Tibial artery (tissue), 4 donors: Measurements from ENCODE around the gene KIF3B.
"Not testable (repeated sequence)": the region's sequence is repeated elsewhere in the genome, so short reads cannot be mapped to it uniquely, and the experiment has no call there.

Source experiments
- DNase-seq, 2 donors: peaks; one replicate each; pipeline ENCODE4 v3.0.0-alpha.2; 2019
- H3K27ac ChIP-seq, 2 donors: fragments of 200-600 bp; sonication (generic) in 1 of 2; 1 replicate in 1 of 2; 2 replicates in 1 of 2; pipeline ENCODE4 v1.5.1; 2018 to 2019; ENCODE audit warnings: mild to moderate bottlenecking in 1 of 2
- H3K27me3 ChIP-seq, 2 donors: fragments of 200-600 bp; sonication (generic) in 1 of 2; one replicate each; pipeline versions ENCODE4 v1.5.1 to v1.6.0; 2016 to 2019
- H3K36me3 ChIP-seq, 3 donors: fragments of 200-600 bp; sonication (generic) in 2 of 3; one replicate each; pipeline ENCODE4 v1.5.1; 2016 to 2019; ENCODE audit warnings: mild to moderate bottlenecking in 2 of 3
- H3K4me1 ChIP-seq, 4 donors: fragments of 200-600 bp; sonication (generic) in 2 of 4; 1 replicate in 3 of 4; 2 replicates in 1 of 4; pipeline ENCODE4 v1.5.1; 2016 to 2019
- H3K4me3 ChIP-seq, 2 donors: fragments of 200-600 bp; sonication (generic) in 1 of 2; 1 replicate in 1 of 2; 2 replicates in 1 of 2; pipeline ENCODE4 v1.5.1; 2018 to 2019; ENCODE audit warnings: mild to moderate bottlenecking in 2 of 2
- H3K9me3 ChIP-seq, 3 donors: fragments of 200-600 bp; sonication (generic) in 1 of 3; one replicate each; pipeline ENCODE4 v1.5.1; 2016 to 2019
- intact Hi-C: fragments of 100-400 bp; cut with DNase I; formaldehyde crosslinking; loops from one replicate; pipeline ENCODE4 v1.15.0; 2023; ENCODE audit warnings: low total_unique reads
- TF ChIP-seq, protein P1 (sequence below), 2 experiments: fragments of 200-600 bp in 1 of 2; fragments of 450-650 bp in 1 of 2; IDR thresholded peaks; one replicate each; pipeline ENCODE4 v1.5.1; 2017 to 2019; ENCODE audit warnings: antibody characterized with exemption in 2 of 2, mild to moderate bottlenecking in 1 of 2, moderate library complexity in 1 of 2

KIF3B gene

DNA sequence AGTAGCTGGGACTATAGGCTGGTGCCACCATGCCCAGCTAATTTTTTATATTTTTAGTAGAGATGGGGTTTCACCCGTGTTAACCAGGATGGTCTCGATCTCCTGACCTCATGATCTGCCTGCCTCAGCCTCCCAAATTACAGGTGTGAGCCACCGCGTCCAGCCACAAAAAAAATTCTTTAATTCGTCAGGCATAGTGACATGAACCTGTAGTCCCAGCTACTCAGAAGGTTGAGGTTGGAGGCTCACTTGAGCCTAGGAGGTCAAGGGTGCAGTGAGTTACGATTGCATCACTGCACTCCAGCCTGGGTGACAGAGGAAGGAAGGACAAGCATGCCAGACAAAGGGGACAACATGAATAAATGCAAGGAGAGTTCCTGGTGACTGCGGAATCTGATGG lies 61.2 kb downstream of the KIF3B start:
- H3K27ac ChIP-seq, result no peak overlapping the region
- H3K9me3 ChIP-seq, result no peaks in the 10 kb centered on the region
- intact Hi-C loops, result loop anchor here (10.0 kb wide), 1 partner anchor 116 kb away; no protein-coding TSS in a partner anchor
- TF ChIP-seq, protein P1, sequence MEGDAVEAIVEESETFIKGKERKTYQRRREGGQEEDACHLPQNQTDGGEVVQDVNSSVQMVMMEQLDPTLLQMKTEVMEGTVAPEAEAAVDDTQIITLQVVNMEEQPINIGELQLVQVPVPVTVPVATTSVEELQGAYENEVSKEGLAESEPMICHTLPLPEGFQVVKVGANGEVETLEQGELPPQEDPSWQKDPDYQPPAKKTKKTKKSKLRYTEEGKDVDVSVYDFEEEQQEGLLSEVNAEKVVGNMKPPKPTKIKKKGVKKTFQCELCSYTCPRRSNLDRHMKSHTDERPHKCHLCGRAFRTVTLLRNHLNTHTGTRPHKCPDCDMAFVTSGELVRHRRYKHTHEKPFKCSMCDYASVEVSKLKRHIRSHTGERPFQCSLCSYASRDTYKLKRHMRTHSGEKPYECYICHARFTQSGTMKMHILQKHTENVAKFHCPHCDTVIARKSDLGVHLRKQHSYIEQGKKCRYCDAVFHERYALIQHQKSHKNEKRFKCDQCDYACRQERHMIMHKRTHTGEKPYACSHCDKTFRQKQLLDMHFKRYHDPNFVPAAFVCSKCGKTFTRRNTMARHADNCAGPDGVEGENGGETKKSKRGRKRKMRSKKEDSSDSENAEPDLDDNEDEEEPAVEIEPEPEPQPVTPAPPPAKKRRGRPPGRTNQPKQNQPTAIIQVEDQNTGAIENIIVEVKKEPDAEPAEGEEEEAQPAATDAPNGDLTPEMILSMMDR (IDR thresholded peaks at IDR 0.05), result no peak
- H3K4me3 ChIP-seq, result no peak overlapping the region
- H3K4me1 ChIP-seq, result no peaks in the 10 kb centered on the region
- no peak for DNase-seq
- H3K36me3 ChIP-seq, result peaks cover 0 to 10% (median 0%) of the 10 kb centered on the region in 3 donors
- H3K27me3 ChIP-seq, result no peaks in the 10 kb centered on the region

DNA sequence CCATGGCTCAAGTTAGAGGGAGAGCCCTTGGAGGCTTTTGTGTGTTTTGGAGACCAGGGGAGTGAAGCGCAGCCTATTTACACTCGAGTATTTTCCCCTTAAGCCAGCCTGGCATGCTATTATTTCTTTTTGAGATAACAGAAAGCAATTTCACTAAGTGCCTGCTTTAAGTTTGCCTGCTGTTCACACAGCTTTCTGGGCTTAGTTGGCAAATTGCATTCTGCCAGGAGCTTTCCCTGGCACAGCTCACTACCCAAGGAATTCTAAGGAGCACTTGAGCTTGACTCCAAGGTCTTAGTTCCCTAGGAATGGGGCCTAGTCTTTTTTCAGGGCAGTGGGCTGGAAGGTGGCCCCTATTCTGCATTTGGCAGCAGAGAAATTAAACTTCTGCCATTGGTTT lies 61.7 kb downstream of the KIF3B start:
- TF ChIP-seq, protein P1 (IDR thresholded peaks at IDR 0.05), result no peak
- H3K9me3 ChIP-seq, result no peaks in the 10 kb centered on the region
- H3K27me3 ChIP-seq, result no peaks in the 10 kb centered on the region
- H3K4me1 ChIP-seq, result no peaks in the 10 kb centered on the region
- no peak overlapping the region for H3K4me3 ChIP-seq
- peaks cover 0 to 6% (median 0%) of the 10 kb centered on the region in 3 donors for H3K36me3 ChIP-seq
- no peak overlapping the region for H3K27ac ChIP-seq
- no peak for DNase-seq
- intact Hi-C loops, result loop anchor here (10.0 kb wide), 1 partner anchor 116 kb away; no protein-coding TSS in a partner anchor

DNA sequence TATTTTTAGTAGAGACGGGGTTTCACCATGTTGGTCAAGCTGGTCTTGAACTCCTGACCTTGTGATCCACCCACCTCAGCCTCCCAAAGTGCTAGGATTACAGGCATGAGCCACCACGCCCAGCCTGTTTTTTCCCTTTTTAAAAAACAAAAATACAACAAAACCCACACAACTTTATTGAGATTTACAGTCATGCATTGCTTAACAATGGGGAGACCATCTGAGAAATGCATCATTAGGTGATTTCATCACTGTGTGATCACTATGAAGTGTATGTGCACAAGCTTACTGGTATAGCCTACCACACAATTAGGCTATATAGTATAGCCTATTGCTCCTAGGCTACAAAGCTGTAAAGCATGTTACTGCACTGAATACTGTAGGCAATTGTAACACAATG lies 63.6 kb downstream of the KIF3B start:
- H3K4me1 ChIP-seq, H3K4me3 ChIP-seq, H3K36me3 ChIP-seq, H3K27me3 ChIP-seq, H3K9me3 ChIP-seq, H3K27ac ChIP-seq, DNase-seq, intact Hi-C loops: not testable (repeated sequence)

DNA sequence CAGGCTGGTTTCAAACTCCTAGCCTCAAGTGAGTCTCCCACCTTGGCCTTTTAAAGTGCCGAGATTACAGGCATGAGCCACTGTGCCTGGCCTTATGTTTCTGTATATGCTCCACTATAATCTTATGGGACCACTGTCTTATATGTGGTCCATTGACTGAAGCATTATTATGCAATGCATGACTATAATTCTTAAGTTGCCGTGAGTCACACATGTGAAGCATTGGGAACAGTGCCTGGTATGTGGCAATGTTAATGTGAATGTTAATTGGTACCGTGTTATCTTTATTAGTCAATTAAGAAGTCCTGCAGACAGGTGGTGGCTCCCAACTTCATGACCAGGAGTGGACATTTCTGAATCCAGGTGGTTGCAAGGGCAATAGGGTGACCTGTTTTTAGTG lies 66.0 kb downstream of the KIF3B start:
- no peaks in the 10 kb centered on the region for H3K4me1 ChIP-seq
- H3K9me3 ChIP-seq, result no peaks in the 10 kb centered on the region
- peaks cover 0 to 4% (median 0%) of the 10 kb centered on the region in 3 donors for H3K36me3 ChIP-seq
- no peak overlapping the region for H3K4me3 ChIP-seq
- no peaks in the 10 kb centered on the region for H3K27me3 ChIP-seq
- H3K27ac ChIP-seq, result no peak overlapping the region
- intact Hi-C loops, result no loop called here
- no peak for DNase-seq
- TF ChIP-seq, protein P1 (IDR thresholded peaks at IDR 0.05), result no peak

DNA sequence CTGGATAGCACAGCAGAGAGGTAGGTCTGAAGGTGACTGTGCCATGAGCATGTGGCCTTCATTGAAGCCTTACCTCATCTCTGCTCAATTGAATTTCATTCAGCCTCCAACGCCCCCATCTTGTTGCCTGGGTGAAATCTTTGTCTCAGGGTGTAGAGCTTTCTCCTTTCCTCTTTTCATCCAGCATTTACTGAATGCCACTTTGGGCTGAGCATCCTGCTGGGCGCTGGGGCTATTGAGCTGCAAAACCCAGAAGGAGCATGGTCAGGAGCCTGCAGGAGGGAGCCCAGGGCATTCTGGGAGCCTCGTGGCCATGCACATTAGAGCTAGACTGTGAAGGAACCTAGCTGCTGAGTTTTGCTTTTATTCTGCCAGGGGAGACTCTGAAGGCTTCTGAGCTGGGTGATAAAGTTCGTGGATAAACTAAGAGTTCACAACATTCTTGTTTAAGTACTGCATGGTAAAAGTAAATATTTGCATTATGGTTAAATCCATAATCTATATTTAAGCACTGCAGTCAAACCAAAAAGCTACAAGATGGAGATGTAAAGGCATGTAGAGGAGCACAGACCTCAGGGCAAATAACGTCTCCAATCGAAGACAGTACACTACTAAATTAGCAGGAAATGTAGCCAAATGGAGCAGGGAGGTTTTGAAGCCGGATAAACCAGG lies 67.5 kb downstream of the KIF3B start:
- no peak overlapping the region for H3K4me3 ChIP-seq
- H3K9me3 ChIP-seq, result no peaks in the 10 kb centered on the region
- H3K4me1 ChIP-seq, result no peaks in the 10 kb centered on the region
- no peak for DNase-seq
- H3K36me3 ChIP-seq, result peaks cover 0 to 4% (median 0%) of the 10 kb centered on the region in 3 donors
- no peak overlapping the region for H3K27ac ChIP-seq
- TF ChIP-seq, protein P1 (IDR thresholded peaks at IDR 0.05), result no peak
- intact Hi-C loops, result no loop called here
- no peaks in the 10 kb centered on the region for H3K27me3 ChIP-seq

DNA sequence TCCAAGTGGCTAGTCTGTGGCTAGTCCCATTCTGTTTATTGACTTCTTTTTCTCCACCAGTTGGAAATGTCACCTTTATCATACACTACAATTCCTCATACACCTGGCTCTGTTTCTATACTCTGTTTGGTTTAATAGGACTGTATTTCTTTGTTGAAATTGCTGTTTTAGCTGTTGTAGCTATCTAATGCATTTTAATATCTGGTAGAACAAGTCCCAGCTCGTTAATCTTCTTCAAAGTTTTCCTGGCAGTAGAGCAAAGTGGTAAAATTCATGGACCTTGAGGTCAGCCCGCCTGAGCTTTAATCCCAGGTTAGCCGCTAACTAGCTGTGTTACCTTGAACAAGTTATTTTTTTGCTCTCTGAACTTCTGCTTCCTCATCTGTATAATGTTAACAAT lies 70.8 kb downstream of the KIF3B start:
- Histone ChIP-seq H3K4me3 (no peak overlapping the region), H3K4me1 (no peaks in the 10 kb centered on the region), H3K36me3 (peaks cover 0 to 4% (median 0%) of the 10 kb centered on the region in 3 donors), H3K27ac (no peak overlapping the region), H3K27me3 (no peaks in the 10 kb centered on the region), H3K9me3 (no peaks in the 10 kb centered on the region)
- TF ChIP-seq, protein P1 (IDR thresholded peaks at IDR 0.05), result no peak
- intact Hi-C loops, result no loop called here
- no peak for DNase-seq
